Measurements from ENCODE around the gene SDSL. TPM values are rescaled to one million over a fixed set of nuclear protein-coding genes. Genes with fewer than 3 reads are reported as not detected.
A peak's percentile ranks its signal among the peaks of the same experiment; 100 is the strongest.

The SDSL gene
- polyA plus RNA-seq, 1 donor from 2014 or later: 0.43 TPM

GRCh38 chr12:113463746-113464451 lies 41.7 kb downstream of the SDSL start:
- Mint-ChIP-seq H3K4me3 (peak overlapping the region; percentile 27 to 82 (median 68)), H3K36me3 (peaks cover 2% of the 10 kb centered on the region)

GRCh38 chr12:113464452-113464775 lies 42.2 kb downstream of the SDSL start:
- Mint-ChIP-seq H3K4me1 (peaks cover 11 to 15% (median 13%) of the 10 kb centered on the region in 3 donors), H3K27ac (no peak overlapping the region), H3K36me3 (peaks cover 2% of the 10 kb centered on the region), H3K9me3 (peaks cover 0 to 6% (median 0%) of the 10 kb centered on the region in 3 donors), H3K27me3 (peaks cover 41% of the 10 kb centered on the region), H3K4me3 (peak overlapping the region in 2 of 4 donors; percentile 50 to 60)

More at GRCh38 chr12:113463746-113464451, 41.7 kb downstream of the SDSL start:
- Mint-ChIP-seq H3K27me3 (peaks cover 45% of the 10 kb centered on the region), H3K9me3 (peaks cover 0 to 6% (median 0%) of the 10 kb centered on the region in 3 donors), H3K27ac (peak overlapping the region in 2 of 3 donors; percentile 44 to 90), H3K4me1 (peaks cover 10 to 15% (median 13%) of the 10 kb centered on the region in 3 donors)

- Mint-ChIP-seq H3K4me1 (peaks cover 11 to 15% (median 13%) of the 10 kb centered on the region in 3 donors), H3K27me3 (peaks cover 46% of the 10 kb centered on the region), H3K4me3 (peak overlapping the region in 3 of 4 donors; percentile 39 to 60 (median 50)), H3K9me3 (peaks cover 0 to 6% (median 0%) of the 10 kb centered on the region in 3 donors), H3K27ac (no peak overlapping the region), H3K36me3 (peaks cover 2% of the 10 kb centered on the region)
Measured at GRCh38 chr12:113464852-113465719, 42.9 kb downstream of the SDSL start.

GRCh38 chr12:113465808-113466453 lies 43.8 kb downstream of the SDSL start:
- peaks cover 50% of the 10 kb centered on the region for H3K27me3 Mint-ChIP-seq
- no peak overlapping the region for H3K27ac Mint-ChIP-seq
- peak overlapping the region in 2 of 4 donors; percentile 62 to 82 for H3K4me3 Mint-ChIP-seq
- peaks cover 11 to 13% (median 11%) of the 10 kb centered on the region in 3 donors for H3K4me1 Mint-ChIP-seq
- H3K9me3 Mint-ChIP-seq: peaks cover 0 to 6% (median 0%) of the 10 kb centered on the region in 3 donors
- peaks cover 2% of the 10 kb centered on the region for H3K36me3 Mint-ChIP-seq

GRCh38 chr12:113466454-113467141 lies 44.4 kb downstream of the SDSL start:
- H3K9me3 Mint-ChIP-seq: peaks cover 0 to 6% (median 0%) of the 10 kb centered on the region in 3 donors
- H3K27ac Mint-ChIP-seq: no peak overlapping the region
- H3K4me3 Mint-ChIP-seq: peak overlapping the region; percentile 3 to 82 (median 51)
- H3K4me1 Mint-ChIP-seq: peaks cover 11 to 13% (median 11%) of the 10 kb centered on the region in 3 donors
- peaks cover 50% of the 10 kb centered on the region for H3K27me3 Mint-ChIP-seq
- peaks cover 2% of the 10 kb centered on the region for H3K36me3 Mint-ChIP-seq

- H3K27ac Mint-ChIP-seq: no peak overlapping the region
- H3K4me3 Mint-ChIP-seq: peak overlapping the region; percentile 3 to 82 (median 51)
- peaks cover 52% of the 10 kb centered on the region for H3K27me3 Mint-ChIP-seq
- H3K36me3 Mint-ChIP-seq: peaks cover 4% of the 10 kb centered on the region
- H3K9me3 Mint-ChIP-seq: peaks cover 0 to 6% (median 0%) of the 10 kb centered on the region in 3 donors
- H3K4me1 Mint-ChIP-seq: peaks cover 11 to 17% (median 11%) of the 10 kb centered on the region in 3 donors
Measured at GRCh38 chr12:113467142-113467501, 44.9 kb downstream of the SDSL start.

- Mint-ChIP-seq H3K27me3 (peaks cover 49% of the 10 kb centered on the region), H3K9me3 (peaks cover 0 to 6% (median 0%) of the 10 kb centered on the region in 3 donors)
Measured at GRCh38 chr12:113467502-113468364, 45.6 kb downstream of the SDSL start.

GRCh38 chr12:113468365-113469223 lies 46.4 kb downstream of the SDSL start:
- Mint-ChIP-seq H3K9me3 (peaks cover 0 to 5% (median 0%) of the 10 kb centered on the region in 3 donors), H3K27ac (peak overlapping the region in 1 of 3 donors; percentile 53), H3K4me1 (peaks cover 6 to 18% (median 9%) of the 10 kb centered on the region in 3 donors), H3K4me3 (peak overlapping the region in 1 of 4 donors; percentile 55), H3K27me3 (peaks cover 53% of the 10 kb centered on the region), H3K36me3 (peaks cover 4% of the 10 kb centered on the region)

More at GRCh38 chr12:113467502-113468364, 45.6 kb downstream of the SDSL start:
- H3K4me3 Mint-ChIP-seq: peak overlapping the region in 3 of 4 donors; percentile 25 to 55 (median 33)
- H3K27ac Mint-ChIP-seq: no peak overlapping the region
- H3K36me3 Mint-ChIP-seq: peaks cover 4% of the 10 kb centered on the region
- peaks cover 7 to 14% (median 9%) of the 10 kb centered on the region in 3 donors for H3K4me1 Mint-ChIP-seq

- Mint-ChIP-seq H3K9me3 (no peaks in the 10 kb centered on the region), H3K27ac (peak overlapping the region in 1 of 3 donors; percentile 53), H3K27me3 (peaks cover 55% of the 10 kb centered on the region), H3K4me1 (peaks cover 6 to 16% (median 7%) of the 10 kb centered on the region in 3 donors), H3K36me3 (peaks cover 4% of the 10 kb centered on the region), H3K4me3 (peak overlapping the region in 1 of 4 donors; percentile 45)
Measured at GRCh38 chr12:113469224-113469948, 47.2 kb downstream of the SDSL start.

- Mint-ChIP-seq H3K4me1 (peaks cover 6 to 22% (median 14%) of the 10 kb centered on the region in 3 donors), H3K4me3 (peak overlapping the region in 1 of 4 donors; percentile 45), H3K27ac (no peak overlapping the region), H3K36me3 (peaks cover 4% of the 10 kb centered on the region), H3K9me3 (no peaks in the 10 kb centered on the region), H3K27me3 (peaks cover 57% of the 10 kb centered on the region)
Measured at GRCh38 chr12:113469949-113470743, 48.0 kb downstream of the SDSL start.

GRCh38 chr12:113470871-113471618 lies 48.9 kb downstream of the SDSL start:
- Mint-ChIP-seq H3K27ac (no peak overlapping the region), H3K27me3 (peaks cover 64% of the 10 kb centered on the region), H3K36me3 (peaks cover 3% of the 10 kb centered on the region), H3K4me1 (peaks cover 4 to 22% (median 13%) of the 10 kb centered on the region in 3 donors), H3K4me3 (no peak overlapping the region), H3K9me3 (peaks cover 0 to 2% (median 0%) of the 10 kb centered on the region in 3 donors)
